HepG2 (cell line): Measurements from ENCODE around the gene ZNF211. TPM values are rescaled to one million over a fixed set of nuclear protein-coding genes. Genes with fewer than 3 reads are reported as not detected.

Source experiments
- ATF5 ChIP-seq: sonication (generic); formaldehyde crosslinking; IDR thresholded peaks from 2 replicates; pipeline ENCODE4 v1.4.0; 2020; ENCODE audit warnings: mild to moderate bottlenecking, low read depth, missing genetic modification reagents
- EEA1 ChIP-seq: sonication (generic); formaldehyde crosslinking; IDR thresholded peaks from 2 replicates; pipeline ENCODE4 v1.5.1; 2020; ENCODE audit warnings: mild to moderate bottlenecking, missing genetic modification reagents, borderline replicate concordance
- ELF1 ChIP-seq: sonication (generic); formaldehyde crosslinking; IDR thresholded peaks from 2 replicates; pipeline ENCODE4 v1.4.0; 2020; ENCODE audit warnings: missing genetic modification reagents
- EP300 ChIP-seq, 3 experiments: sonication (generic) in 1 of 3; formaldehyde crosslinking in 1 of 3; IDR thresholded peaks; 2 replicates each; pipeline versions ENCODE4 v1.5.1 to v1.6.1; 2011 to 2020; ENCODE audit warnings: low read depth in 2 of 3, low read length in 2 of 3, borderline replicate concordance in 1 of 3, improper control_type of control experiment in 1 of 3, mild to moderate bottlenecking in 1 of 3, missing genetic modification reagents in 1 of 3, moderate library complexity in 1 of 3
- IRF9 ChIP-seq: sonication (generic); formaldehyde crosslinking; IDR thresholded peaks from 2 replicates; pipeline ENCODE4 v1.8.0; 2022; ENCODE audit warnings: missing genetic modification reagents, mild to moderate bottlenecking, borderline replicate concordance
- MAX ChIP-seq: IDR thresholded peaks from 2 replicates; pipeline ENCODE4 v1.6.1; 2012; ENCODE audit warnings: inconsistent platforms
- MYPOP ChIP-seq: sonication (generic); formaldehyde crosslinking; IDR thresholded peaks from 2 replicates; pipeline ENCODE4 v1.8.1; 2023; ENCODE audit warnings: mild to moderate bottlenecking, moderate library complexity, missing genetic modification reagents
- SIN3B ChIP-seq: fragments of 150-350 bp; IDR thresholded peaks from 2 replicates; pipeline ENCODE4 v1.6.1; 2014; ENCODE audit warnings: low read length
- THAP9 ChIP-seq: sonication (generic); formaldehyde crosslinking; IDR thresholded peaks from 2 replicates; pipeline ENCODE4; 2020; ENCODE audit warnings: missing genetic modification reagents, mild to moderate bottlenecking, borderline replicate concordance
- ZNF281 ChIP-seq: sonication (generic); formaldehyde crosslinking; IDR thresholded peaks from 2 replicates; pipeline ENCODE4 v1.4.0; 2020; ENCODE audit warnings: missing genetic modification reagents, borderline replicate concordance
- ZNF619 ChIP-seq: sonication (generic); formaldehyde crosslinking; IDR thresholded peaks from 2 replicates; pipeline ENCODE4 v1.4.0; 2020; ENCODE audit warnings: mild to moderate bottlenecking, missing genetic modification reagents
- ZNF782 ChIP-seq: sonication (generic); formaldehyde crosslinking; IDR thresholded peaks from 2 replicates; pipeline ENCODE4 v1.4.0; 2020; ENCODE audit warnings: missing genetic modification reagents, mild to moderate bottlenecking, borderline replicate concordance
- polyA plus RNA-seq, 8 experiments: library from polyadenylated mRNA; depleted of rRNA in 3 of 8; stranded (reverse) in 7 of 8; unstranded in 1 of 8; fragments of >200 nt; fragmentation: Illumina TruSeq in 4 of 8; extraction: Trizol in 4 of 8; gene quantifications; 2 replicates each; pipeline versions ENCODE4 v1.2.1 to v1.2.3, GENCODE V29; 2011 to 2016; ENCODE audit warnings: low read depth in 4 of 8, missing spikeins in 1 of 8, mixed read lengths in 1 of 8; ENCODE audit not compliant: insufficient read depth in 1 of 8
- total RNA-seq, 5 experiments: library from RNA; depleted of rRNA; stranded (reverse); fragments of >200 nt; fragmentation: Illumina TruSeq; extraction: Trizol; gene quantifications; 2 replicates each; pipeline ENCODE4 v1.2.3, GENCODE V29; 2016; ENCODE audit warnings: low read depth in 1 of 5

ZNF211 gene
- total and polyA plus RNA-seq, 2 of the 13 experiments (the other 11 are each of a cell fraction or from before 2014, with no cell fraction given): 9.9 to 11.2 TPM

- TF ChIP-seq THAP9 (peak; percentile 77; the same call in 1 of the 2 replicates), SIN3B (peak; percentile 88; the same call in 1 of the 2 replicates), ELF1 (CRISPR knock-in tag) (peak; percentile 88), ZNF619 (peak; percentile 68; the same call in 1 of the 2 replicates), EP300 (IDR thresholded peaks at IDR 0.05; ENCODE audit: low read depth in 2 of 2, low read length in 2 of 2) (0 out of 4 replicates have a peak, but pooled peaks of 1 of the 2 experiments have one; percentile 12), EP300 (CRISPR knock-in tag; IDR thresholded peaks at IDR 0.05; ENCODE audit: borderline replicate concordance) (no peak), ZNF281 (CRISPR knock-in tag) (no peak), ATF5 (CRISPR knock-in tag) (no peak), EEA1 (CRISPR knock-in tag) (peak; percentile 63; the same call in 1 of the 2 replicates), ZNF782 (CRISPR knock-in tag) (no peak), MYPOP (CRISPR knock-in tag) (0 out of 2 replicates have a peak, but pooled peaks have one; percentile 67), MAX (peak; percentile 72), IRF9 (peak; percentile 61; the same call in 1 of the 2 replicates)
Observed at GRCh38 chr19:57599761-57600383, 33.1 kb upstream of the ZNF211 start, which contains the start of gene ZNF530 (continued).
